ENCODE data around the gene G3BP2.

- TF ChIP-seq EZH2 (IDR thresholded peaks at IDR 0.05; ENCODE audit: insufficient read depth, poor library complexity, severe bottlenecking) (no peak), EZH2phosphoT487 (IDR thresholded peaks at IDR 0.05; ENCODE audit: insufficient read depth, low read depth) (no peak)
Observed at GRCh38 chr4:75671802-75672421, 1.3 kb downstream of the G3BP2 start.

All from GM23248 (cell line).